A673 (cell line): ENCODE results near the gene TMEM207. TPM values are rescaled to one million over a fixed set of nuclear protein-coding genes. Genes with fewer than 3 reads are reported as not detected.

Experiments
- BruUV-seq: library from RNA; stranded (reverse); fragments of 400-500 nt; replicated peaks from 2 replicates; lab custom pipeline; 2021; lab: Mats Ljungman, UMichigan
- CTCF ChIA-PET: fragments of 300-600 bp; sonication (Branson Sonifier 250); formaldehyde crosslinking; loops from one replicate; lab custom pipeline; 2022; ENCODE audit warnings: antibody characterized with exemption; lab: Charles Lee
- POLR2A ChIA-PET: fragments of 300-600 bp; sonication (Branson Sonifier 250); formaldehyde crosslinking; loops from one replicate; lab custom pipeline; 2022; ENCODE audit warnings: antibody characterized with exemption; ENCODE audit not compliant: low non-redundant PET; lab: Charles Lee
- DNase-seq: peaks from one replicate; pipeline ENCODE4 v3.0.0-alpha.2; 2015; ENCODE audit warnings: low spot score
- H3K27ac ChIP-seq: fragments of 200-600 bp; sonication (generic); 2 replicates; pipeline ENCODE4 v1.5.1; 2016; ENCODE audit warnings: mixed run types, low read depth, mild to moderate bottlenecking, mixed read lengths, antibody characterized with exemption, low read length; ENCODE audit not compliant: poor library complexity, severe bottlenecking
- H3K27me3 ChIP-seq: fragments of 200-600 bp; sonication (generic); replicated peaks from 2 replicates; pipeline ENCODE4 v1.6.1; 2017; ENCODE audit warnings: mixed run types, low read depth, mild to moderate bottlenecking, mixed read lengths, antibody characterized with exemption, low read length; ENCODE audit not compliant: insufficient read depth, poor library complexity
- H3K36me3 ChIP-seq: fragments of 200-600 bp; sonication (generic); 2 replicates; pipeline ENCODE4 v1.6.1; 2016; ENCODE audit warnings: mixed run types, mild to moderate bottlenecking, mixed read lengths, antibody characterized with exemption, low read length; ENCODE audit not compliant: insufficient read depth, poor library complexity, severe bottlenecking
- H3K4me1 ChIP-seq: fragments of 200-600 bp; sonication (generic); 2 replicates; pipeline ENCODE4 v1.6.1; 2017; ENCODE audit warnings: mixed run types, mild to moderate bottlenecking, mixed read lengths, antibody characterized with exemption, low read length; ENCODE audit not compliant: insufficient read depth, poor library complexity, severe bottlenecking
- H3K4me3 ChIP-seq: fragments of 200-600 bp; sonication (generic); 2 replicates; pipeline ENCODE4 v1.5.1; 2016; ENCODE audit warnings: low read depth, mixed run types, mild to moderate bottlenecking, mixed read lengths, low read length; ENCODE audit not compliant: poor library complexity, severe bottlenecking
- H3K9me3 ChIP-seq: fragments of 200-600 bp; sonication (generic); 2 replicates; pipeline ENCODE4 v1.6.1; 2016; ENCODE audit warnings: mixed run types, low read depth, mild to moderate bottlenecking, mixed read lengths, antibody characterized with exemption, low read length; ENCODE audit not compliant: poor library complexity, severe bottlenecking
- CTCF ChIP-seq: fragments of 300-800, 200-600 bp; sonication (generic); conservative IDR thresholded peaks from 2 replicates; pipeline ENCODE4 v1.5.1; 2017; ENCODE audit warnings: low read depth, mild to moderate bottlenecking, antibody characterized with exemption, low read length, moderate library complexity, mixed read lengths
- EZH2 ChIP-seq: fragments of 200-600 bp; sonication (generic); IDR thresholded peaks from 2 replicates; pipeline ENCODE4 v1.6.1; 2017; ENCODE audit warnings: borderline replicate concordance, low read depth, mild to moderate bottlenecking, mixed read lengths, antibody characterized with exemption, low read length; ENCODE audit not compliant: poor library complexity, severe bottlenecking
- intact Hi-C: fragments of 100-400 bp; cut with micrococcal nuclease; formaldehyde crosslinking; loops from one replicate; pipeline ENCODE4 v1.10.0; 2022; ENCODE audit not compliant: unreplicated experiment
- total RNA-seq: library from RNA; stranded (reverse); gene quantifications from 2 replicates; pipeline ENCODE4 v1.2.3, GENCODE V29; 2021

TMEM207 gene
- total RNA-seq, 1 experiment from 2014 or later: not detected

- BruUV-seq: no TSS peak
- H3K9me3 ChIP-seq: no peaks in the 10 kb centered on the region
- no peak for DNase-seq
- intact Hi-C loops: loop anchor here (1.0 to 5.0 kb wide), 3 partner anchors 39 to 463 kb away; no protein-coding TSS in a partner anchor
- H3K27me3 ChIP-seq: no peaks in the 10 kb centered on the region
- TF ChIP-seq CTCF (no peak), EZH2 (no peak)
- no peak overlapping the region for H3K4me3 ChIP-seq
- ChIA-PET CTCF (interaction anchor here (0.6 to 1.9 kb wide), 13 partner anchors 13 to 978 kb away, joined by 3 to 15 read pairs (median 4); partner anchors contain the start of gene CLDN1), POLR2A (no interaction called here)
- H3K27ac ChIP-seq: no peak overlapping the region
- no peaks in the 10 kb centered on the region for H3K36me3 ChIP-seq
- peaks cover 3% of the 10 kb centered on the region for H3K4me1 ChIP-seq
These were observed 25.6 kb downstream of the TMEM207 start for GRCh38 chr3:190424108-190424477.

- TF ChIP-seq CTCF (no peak), EZH2 (no peak)
- POLR2A ChIA-PET: no interaction called here
- no peak overlapping the region for H3K4me3 ChIP-seq
- H3K27me3 ChIP-seq: no peaks in the 10 kb centered on the region
- H3K36me3 ChIP-seq: no peaks in the 10 kb centered on the region
- CTCF ChIA-PET: no interaction called here
- H3K4me1 ChIP-seq: no peaks in the 10 kb centered on the region
- intact Hi-C loops: no loop called here
- H3K9me3 ChIP-seq: peaks cover 9% of the 10 kb centered on the region
- no peak for DNase-seq
- H3K27ac ChIP-seq: no peak overlapping the region
- no TSS peak for BruUV-seq
These were observed 35.4 kb downstream of the TMEM207 start for GRCh38 chr3:190414297-190414696.

GRCh38 chr3:190404715-190405114 lies 45.0 kb downstream of the TMEM207 start:
- intact Hi-C loops: no loop called here
- H3K36me3 ChIP-seq: no peaks in the 10 kb centered on the region
- ChIA-PET POLR2A (no interaction called here), CTCF (interaction anchor here (0.7 kb wide), 1 partner anchor 24 kb away, joined by 3 read pairs; no protein-coding TSS in a partner anchor)
- no peak overlapping the region for H3K27ac ChIP-seq
- H3K9me3 ChIP-seq: no peaks in the 10 kb centered on the region
- no peaks in the 10 kb centered on the region for H3K27me3 ChIP-seq
- H3K4me1 ChIP-seq: no peaks in the 10 kb centered on the region
- no peak for DNase-seq
- no TSS peak for BruUV-seq
- TF ChIP-seq CTCF (no peak), EZH2 (no peak)
- H3K4me3 ChIP-seq: no peak overlapping the region
